Naive thymus-derived CD8-positive, alpha-beta T cell (primary cell): ENCODE data around the gene TM4SF18. TPM values are rescaled to one million over a fixed set of nuclear protein-coding genes. Genes with fewer than 3 reads are reported as not detected.
"Not testable (repeated sequence)": the region's sequence is repeated elsewhere in the genome, so short reads cannot be mapped to it uniquely, and the experiment has no call there.

ENCODE experiments used
- ATAC-seq, 2 donors: fragments of 150-1000 bp; cut with Tn5 transposase in 1 of 2; sonication (Bioruptor Pico), chemical (Tn5 transposase) in 1 of 2; 1 replicate in 1 of 2; 2 replicates in 1 of 2; pipeline ENCODE4 v1.10.0; 2021; ENCODE audit warnings: mild to moderate bottlenecking in 2 of 2, moderate library complexity in 2 of 2
- POLR2A ChIA-PET: fragments of 350-600 bp; sonication (Branson Sonifier 250); formaldehyde crosslinking; loops from one replicate; lab custom pipeline; 2021; ENCODE audit warnings: antibody characterized with exemption; lab: Charles Lee
- DNase-seq, 10 donors: peaks; one replicate each; pipeline versions ENCODE4 v3.0.0 to v3.0.0-alpha.2; 2020 to 2022
- H3K27ac Mint-ChIP-seq, 10 donors: one replicate each; pipeline ENCODE4 v1.8.0; 2020 to 2022; ENCODE audit warnings: mild to moderate bottlenecking in 10 of 10, mixed read lengths in 10 of 10, moderate library complexity in 4 of 10, inconsistent platforms in 1 of 10
- H3K27me3 Mint-ChIP-seq, 5 donors: one replicate each; pipeline ENCODE4 v1.8.0; 2021 to 2022; ENCODE audit warnings: mixed read lengths in 5 of 5
- H3K36me3 Mint-ChIP-seq, 3 donors: one replicate each; pipeline ENCODE4 v1.8.0; 2020 to 2022; ENCODE audit warnings: mixed read lengths in 3 of 3, mild to moderate bottlenecking in 2 of 3, inconsistent platforms in 1 of 3
- H3K4me1 Mint-ChIP-seq, 4 donors: one replicate each; pipeline ENCODE4 v1.8.0; 2021 to 2022; ENCODE audit warnings: mixed read lengths in 4 of 4
- H3K4me3 Mint-ChIP-seq, 10 donors: one replicate each; pipeline ENCODE4 v1.8.0; 2020 to 2022; ENCODE audit warnings: mild to moderate bottlenecking in 10 of 10, mixed read lengths in 10 of 10, moderate library complexity in 6 of 10, inconsistent platforms in 1 of 10
- H3K9me3 Mint-ChIP-seq, 9 donors: one replicate each; pipeline ENCODE4 v1.8.0; 2020 to 2022; ENCODE audit warnings: mixed read lengths in 9 of 9, mild to moderate bottlenecking in 3 of 9, inconsistent platforms in 1 of 9, moderate library complexity in 1 of 9
- polyA plus RNA-seq, 3 donors: library from polyadenylated mRNA; unstranded; fragments of 300-500 nt; fragmentation: Illumina TruSeq; gene quantifications; one replicate each; pipeline ENCODE4 v1.2.3, GENCODE V29; 2021
- total RNA-seq, 8 experiments: library from RNA in 2 of 8; stranded (reverse) in 2 of 8; gene quantifications; one replicate each; pipeline ENCODE4 v1.2.3 and lab custom pipeline; 2021 to 2026

The TM4SF18 gene
- total RNA-seq, result not detected
- not detected for polyA plus RNA-seq
- total RNA-seq (lab: John Stamatoyannopoulos, UW), result 0 reads per million in 6 experiments

GRCh38 chr3:149333176-149333859, at the start of gene TM4SF18:
TSS of gene TM4SF18 (minus strand) at chr3:149333636. CDS start at chr3:149333382, 254 bp downstream.
- no peak for DNase-seq
- H3K4me3 Mint-ChIP-seq, result no peak within 1 kb of the TSS
- no peak for ATAC-seq
- no peak within 1 kb of the TSS for H3K27ac Mint-ChIP-seq
- POLR2A ChIA-PET, result interaction anchor here (0.9 kb wide), 1 partner anchor 8 kb away, joined by 4 read pairs; no protein-coding TSS in a partner anchor
- H3K36me3 Mint-ChIP-seq, result no peaks in the 10 kb centered on the region
- no peaks in the 10 kb centered on the region for H3K4me1 Mint-ChIP-seq
- H3K27me3 Mint-ChIP-seq, result peaks cover 0 to 10% (median 7%) of the 10 kb centered on the region in 5 donors
- no peaks in the 10 kb centered on the region for H3K9me3 Mint-ChIP-seq

GRCh38 chr3:149382518-149382917, 49.1 kb upstream of the TM4SF18 start:
- Mint-ChIP-seq H3K27ac (no peak overlapping the region), H3K36me3 (peaks cover 0 to 2% (median 0%) of the 10 kb centered on the region in 3 donors), H3K4me1 (no peaks in the 10 kb centered on the region), H3K9me3 (peaks cover 0 to 5% (median 0%) of the 10 kb centered on the region in 9 donors), H3K4me3 (no peak overlapping the region), H3K27me3 (peaks cover 2 to 12% (median 3%) of the 10 kb centered on the region in 5 donors)
- no peak for ATAC-seq
- POLR2A ChIA-PET, result interaction anchor here (0.5 kb wide), 1 partner anchor 820 kb away, joined by 3 read pairs; no protein-coding TSS in a partner anchor
- DNase-seq, result no peak

- Mint-ChIP-seq H3K27me3 (peaks cover 2 to 17% (median 5%) of the 10 kb centered on the region in 5 donors), H3K9me3 (peaks cover 0 to 5% (median 0%) of the 10 kb centered on the region in 9 donors), H3K27ac (no peak overlapping the region), H3K4me3 (no peak overlapping the region), H3K4me1 (no peaks in the 10 kb centered on the region), H3K36me3 (peaks cover 0 to 2% (median 0%) of the 10 kb centered on the region in 3 donors)
- DNase-seq, result no peak
- POLR2A ChIA-PET, result interaction anchor here (0.5 kb wide), 1 partner anchor 821 kb away, joined by 3 read pairs; no protein-coding TSS in a partner anchor
- no peak for ATAC-seq
These were observed 48.6 kb upstream of the TM4SF18 start for GRCh38 chr3:149382101-149382467.

- DNase-seq (no peak), ATAC-seq (no peak)
- POLR2A ChIA-PET, result no interaction called here
- peaks cover 0 to 2% (median 0%) of the 10 kb centered on the region in 3 donors for H3K36me3 Mint-ChIP-seq
- H3K27me3 Mint-ChIP-seq, result peaks cover 4 to 23% (median 8%) of the 10 kb centered on the region in 5 donors
- H3K4me1 Mint-ChIP-seq, result peaks cover 0 to 2% (median 0%) of the 10 kb centered on the region in 4 donors
- H3K9me3 Mint-ChIP-seq, result peaks cover 0 to 5% (median 0%) of the 10 kb centered on the region in 9 donors
- H3K27ac Mint-ChIP-seq, result no peak overlapping the region
- no peak overlapping the region for H3K4me3 Mint-ChIP-seq
These were observed 48.0 kb upstream of the TM4SF18 start for GRCh38 chr3:149381173-149382100.

GRCh38 chr3:149380220-149380619, 46.8 kb upstream of the TM4SF18 start:
- H3K27me3 Mint-ChIP-seq, result peaks cover 4 to 23% (median 8%) of the 10 kb centered on the region in 5 donors
- ATAC-seq, H3K36me3 Mint-ChIP-seq, DNase-seq, H3K4me1 Mint-ChIP-seq, H3K4me3 Mint-ChIP-seq, H3K27ac Mint-ChIP-seq, POLR2A ChIA-PET, H3K9me3 Mint-ChIP-seq: not testable (repeated sequence)

DNA sequence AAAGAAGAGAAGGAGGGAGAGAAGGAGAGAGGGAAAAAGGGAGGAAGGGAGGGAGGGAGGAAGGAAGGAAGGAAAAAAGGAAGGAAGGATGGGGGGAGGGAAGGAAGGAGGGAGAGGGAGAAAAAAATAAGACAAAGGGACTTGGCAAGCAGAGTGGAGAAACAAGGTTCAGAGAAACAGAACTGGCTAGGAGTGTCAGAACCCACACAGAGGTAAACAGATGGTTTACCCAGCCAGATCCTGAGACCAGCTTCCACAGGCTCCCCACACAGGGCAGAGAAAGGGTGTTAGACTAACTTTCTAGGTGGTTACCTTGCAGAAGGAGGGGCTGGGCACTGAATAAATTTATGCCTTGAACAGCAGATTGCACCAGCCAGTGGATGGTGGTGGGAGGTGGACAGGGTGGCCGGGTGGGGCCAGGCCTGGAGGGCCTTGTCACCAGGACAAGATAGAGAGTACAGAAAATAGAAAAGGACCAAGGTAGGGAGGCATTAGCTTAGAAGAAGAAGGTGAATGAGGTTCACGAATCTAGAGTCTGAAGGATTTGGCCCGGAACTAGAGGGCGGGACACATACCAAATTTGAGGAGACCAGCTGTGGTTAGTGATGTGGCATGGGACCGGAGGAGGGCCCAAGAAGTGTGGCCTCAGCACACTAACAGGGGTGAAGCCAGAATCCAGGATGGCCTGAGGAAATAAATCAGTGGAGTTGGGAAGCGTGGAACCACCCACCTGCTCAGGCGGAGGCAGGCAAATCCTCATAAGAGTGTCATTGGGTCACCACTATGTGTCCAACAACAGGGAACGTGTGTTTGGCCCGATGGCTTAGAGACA, 45.3 kb upstream of the TM4SF18 start:
- peaks cover 0 to 5% (median 0%) of the 10 kb centered on the region in 9 donors for H3K9me3 Mint-ChIP-seq

DNA sequence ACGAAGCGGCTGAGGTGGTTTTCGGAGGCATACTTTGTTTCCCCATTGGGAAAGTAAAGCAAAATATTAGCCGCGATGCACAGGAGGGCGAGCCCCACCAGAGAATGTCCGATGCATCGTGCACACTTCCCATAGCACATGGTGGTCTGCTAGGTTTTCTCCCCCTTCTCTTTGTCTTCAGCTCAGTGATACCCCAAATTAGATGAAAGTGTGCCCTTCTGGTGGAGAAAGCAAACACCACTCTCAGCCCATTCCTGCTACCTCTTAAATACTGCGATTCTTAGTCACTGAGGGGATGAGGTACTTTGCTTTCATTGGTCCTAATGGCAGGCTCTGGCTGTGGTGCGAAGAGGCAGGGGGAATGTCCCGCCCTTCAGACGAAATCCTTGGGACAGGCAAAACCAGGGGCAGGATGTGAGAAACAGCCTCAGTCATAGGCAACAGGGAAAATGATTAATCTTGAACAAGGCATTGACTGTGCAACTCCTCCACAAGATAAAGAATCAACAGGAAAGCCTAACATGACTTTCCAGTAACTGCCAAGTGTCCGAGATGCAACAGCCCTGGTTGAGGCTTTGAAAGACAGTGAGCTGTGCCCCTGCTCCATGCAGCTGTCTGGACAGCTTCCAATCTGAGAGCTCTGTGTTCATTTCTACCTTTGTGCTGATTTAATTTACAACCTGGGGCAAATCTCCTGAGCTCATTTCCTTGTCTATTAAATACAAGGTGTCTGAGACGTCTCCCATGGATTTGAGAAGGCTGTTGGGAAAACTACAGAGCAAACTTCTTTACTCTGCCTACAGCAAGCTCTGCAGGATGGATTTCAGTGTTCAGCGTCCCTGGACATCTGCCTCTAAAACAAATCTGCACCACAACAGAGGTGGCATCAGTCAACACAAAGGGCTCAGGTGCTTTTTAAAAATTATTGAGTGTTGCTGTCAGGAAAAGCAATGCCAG, 44.2 kb upstream of the TM4SF18 start, which contains the start of gene TM4SF1:
Gene TM4SF1, minus strand, starts transcription at position 242 of the 957 bp plus-strand sequence. Its CDS starts 102 bp downstream, at position 140.
- Mint-ChIP-seq H3K9me3 (peaks cover 0 to 5% (median 0%) of the 10 kb centered on the region in 9 donors), H3K27me3 (peaks cover 7 to 23% (median 8%) of the 10 kb centered on the region in 5 donors), H3K4me1 (peaks cover 0 to 2% (median 0%) of the 10 kb centered on the region in 4 donors), H3K4me3 (peak within 1 kb of the TSS in 1 of 10 donors; percentile 15), H3K36me3 (peaks cover 0 to 2% (median 0%) of the 10 kb centered on the region in 3 donors), H3K27ac (no peak within 1 kb of the TSS)
- ATAC-seq (no peak), DNase-seq (no peak)
- POLR2A ChIA-PET, result no interaction called here

More for the DNA sequence above, 45.3 kb upstream of the TM4SF18 start:
- Mint-ChIP-seq H3K4me3 (no peak overlapping the region), H3K27me3 (peaks cover 6 to 23% (median 8%) of the 10 kb centered on the region in 5 donors), H3K4me1 (peaks cover 0 to 2% (median 0%) of the 10 kb centered on the region in 4 donors), H3K36me3 (peaks cover 0 to 2% (median 0%) of the 10 kb centered on the region in 3 donors), H3K27ac (no peak overlapping the region)
- POLR2A ChIA-PET, result no interaction called here
- ATAC-seq, result no peak
- no peak for DNase-seq

DNA sequence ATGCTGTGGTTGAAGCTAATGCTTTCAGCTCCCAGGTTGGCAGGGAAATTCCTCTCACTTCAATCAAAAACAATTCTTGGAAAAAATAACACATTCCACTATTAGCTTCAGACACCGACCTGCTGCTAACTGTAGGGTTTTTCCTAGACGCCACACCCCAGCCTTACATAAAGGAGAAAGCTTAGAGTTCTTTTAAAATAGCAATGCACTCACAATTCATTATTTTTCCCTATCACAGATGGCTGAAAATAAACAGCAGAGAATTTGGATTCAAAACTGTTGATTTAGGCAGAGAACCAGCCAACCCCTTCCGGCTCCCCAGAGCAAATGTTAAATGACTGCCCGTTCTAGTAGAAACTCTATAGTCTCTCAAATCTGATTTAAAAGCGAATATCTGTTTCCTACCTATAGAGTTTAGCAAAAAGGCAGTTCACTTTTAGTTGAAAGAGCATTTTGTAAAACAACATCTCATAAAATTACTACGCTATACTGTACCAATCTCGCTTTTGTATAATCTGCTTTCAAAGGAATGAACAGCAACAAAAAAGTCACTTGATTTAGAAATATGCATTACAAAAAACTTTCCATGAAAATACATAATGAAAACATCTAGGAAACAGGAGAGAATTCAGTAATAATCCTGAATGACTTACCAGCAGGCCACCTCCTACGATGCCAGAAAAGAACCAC, 43.4 kb upstream of the TM4SF18 start:
- peaks cover 8 to 23% (median 9%) of the 10 kb centered on the region in 5 donors for H3K27me3 Mint-ChIP-seq
- peaks cover 0 to 2% (median 0%) of the 10 kb centered on the region in 4 donors for H3K4me1 Mint-ChIP-seq
- POLR2A ChIA-PET, result no interaction called here
- DNase-seq (no peak), ATAC-seq (no peak)
- peaks cover 0 to 5% (median 0%) of the 10 kb centered on the region in 9 donors for H3K9me3 Mint-ChIP-seq
- H3K36me3 Mint-ChIP-seq, result peaks cover 0 to 2% (median 0%) of the 10 kb centered on the region in 3 donors
- H3K27ac Mint-ChIP-seq, result no peak overlapping the region
- peak overlapping the region in 1 of 10 donors; percentile 15 for H3K4me3 Mint-ChIP-seq

DNA sequence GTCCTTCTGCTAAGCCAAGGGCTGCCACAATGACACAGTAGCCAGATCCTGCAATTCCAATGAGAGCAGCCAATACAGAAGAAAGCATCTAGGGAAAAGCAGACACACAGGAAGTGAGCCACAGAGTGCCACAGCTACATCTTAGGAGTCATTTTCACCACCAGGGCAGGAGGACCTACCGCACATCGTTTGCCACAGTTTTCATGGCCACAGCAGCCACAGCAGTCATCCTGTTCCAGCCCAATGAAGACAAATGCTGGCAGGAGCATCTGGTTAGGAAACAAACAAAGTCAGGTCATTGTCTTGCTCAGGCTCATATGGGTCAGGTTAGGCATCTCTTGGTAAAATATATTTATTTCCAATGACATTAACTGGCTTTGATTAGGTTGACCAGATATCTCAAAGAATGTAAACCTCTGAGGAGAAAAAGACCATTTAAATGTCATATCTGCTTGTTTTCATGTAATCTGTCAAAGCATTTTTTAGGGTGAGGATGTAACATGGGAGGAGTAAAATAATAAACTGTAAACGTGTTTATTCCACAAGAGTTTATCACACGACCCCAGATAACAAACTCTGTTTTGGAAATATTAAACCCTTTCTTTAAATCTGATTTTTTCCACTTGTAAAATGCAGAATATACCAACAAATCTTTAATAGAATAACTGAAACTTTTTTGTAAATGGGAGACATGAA, 42.2 kb upstream of the TM4SF18 start:
- DNase-seq (no peak), ATAC-seq (no peak)
- POLR2A ChIA-PET, result no interaction called here
- peaks cover 0 to 5% (median 0%) of the 10 kb centered on the region in 9 donors for H3K9me3 Mint-ChIP-seq
- peaks cover 8 to 23% (median 10%) of the 10 kb centered on the region in 5 donors for H3K27me3 Mint-ChIP-seq
- H3K4me1 Mint-ChIP-seq, result peaks cover 0 to 2% (median 0%) of the 10 kb centered on the region in 4 donors
- H3K27ac Mint-ChIP-seq, result no peak overlapping the region
- no peak overlapping the region for H3K4me3 Mint-ChIP-seq
- H3K36me3 Mint-ChIP-seq, result peaks cover 0 to 2% (median 0%) of the 10 kb centered on the region in 3 donors
